Pulmonary artery endothelial cell (primary cell): ENCODE results near the gene FGF1. TPM values are rescaled to one million over a fixed set of nuclear protein-coding genes. Genes with fewer than 3 reads are reported as not detected.

ENCODE experiments used
- DNase-seq: peaks from one replicate; pipeline ENCODE4 v3.0.0-alpha.2; 2011; ENCODE audit warnings: low read depth, low spot score
- total RNA-seq: library from RNA; depleted of rRNA; stranded (reverse); fragments of >200 nt; gene quantifications from 2 replicates; pipeline ENCODE4 v1.2.3, GENCODE V29; 2014

Gene FGF1
- total RNA-seq, 1 donor from 2014 or later: not detected

GRCh38 chr5:142585451-142585850 is 100.4 kb downstream of the FGF1 start:
- DNase-seq: no peak

- DNase-seq: no peak
These were observed 101.0 kb downstream of the FGF1 start for GRCh38 chr5:142584891-142585290.

- no peak for DNase-seq
These were observed 107.6 kb downstream of the FGF1 start for GRCh38 chr5:142578161-142578830.

- no peak for DNase-seq
These were observed 109.1 kb downstream of the FGF1 start for GRCh38 chr5:142576804-142577203.

GRCh38 chr5:142576303-142576702 is 109.6 kb downstream of the FGF1 start:
- no peak for DNase-seq

- no peak for DNase-seq
These were observed 113.9 kb downstream of the FGF1 start for GRCh38 chr5:142572006-142572405.

- DNase-seq: no peak
These were observed 114.5 kb downstream of the FGF1 start for GRCh38 chr5:142571371-142571770.

- no peak for DNase-seq
These were observed 116.0 kb downstream of the FGF1 start for GRCh38 chr5:142569905-142570304.

GRCh38 chr5:142568996-142569335 is 116.9 kb downstream of the FGF1 start:
- no peak for DNase-seq

GRCh38 chr5:142568283-142568995 is 117.5 kb downstream of the FGF1 start:
- DNase-seq: no peak

GRCh38 chr5:142561486-142562097 is 124.3 kb downstream of the FGF1 start:
- no peak for DNase-seq

- DNase-seq: no peak
These were observed 124.9 kb downstream of the FGF1 start for GRCh38 chr5:142561029-142561428.

GRCh38 chr5:142552107-142552506 is 133.8 kb downstream of the FGF1 start:
- no peak for DNase-seq

- no peak for DNase-seq
These were observed 134.4 kb downstream of the FGF1 start for GRCh38 chr5:142551338-142552067.

- no peak for DNase-seq
These were observed 135.4 kb downstream of the FGF1 start for GRCh38 chr5:142550471-142550870.

- DNase-seq: no peak
These were observed 136.1 kb downstream of the FGF1 start for GRCh38 chr5:142549834-142550233.

GRCh38 chr5:142548739-142549275 is 137.1 kb downstream of the FGF1 start:
- peak; percentile 88 for DNase-seq

- DNase-seq: no peak
These were observed 138.2 kb downstream of the FGF1 start for GRCh38 chr5:142547445-142548380.

- DNase-seq: no peak
These were observed 140.1 kb downstream of the FGF1 start for GRCh38 chr5:142545650-142546322.
